Neural crest cell (in vitro differentiated cells): ENCODE measurements around the gene RAB3C. TPM values are rescaled to one million over a fixed set of nuclear protein-coding genes. Genes with fewer than 3 reads are reported as not detected.

Experiments used
- DNase-seq: peaks from one replicate; pipeline ENCODE4 v3.0.0; 2021; ENCODE audit warnings: low read depth, mixed read lengths, low spot score
- H3K27ac Mint-ChIP-seq: one replicate; pipeline ENCODE4 v1.8.0; 2021; ENCODE audit warnings: mild to moderate bottlenecking, mixed read lengths; ENCODE audit not compliant: unreplicated experiment
- H3K27me3 Mint-ChIP-seq: 2 replicates; pipeline ENCODE4 v1.8.0; 2021; ENCODE audit warnings: low read depth, mild to moderate bottlenecking, mixed read lengths
- H3K36me3 Mint-ChIP-seq: 2 replicates; pipeline ENCODE4 v1.8.0; 2021; ENCODE audit warnings: low read depth, mild to moderate bottlenecking, mixed read lengths
- H3K4me1 Mint-ChIP-seq: 2 replicates; pipeline ENCODE4 v1.8.0; 2021; ENCODE audit warnings: mixed read lengths
- H3K4me3 Mint-ChIP-seq: one replicate; pipeline ENCODE4 v1.8.0; 2021; ENCODE audit warnings: mild to moderate bottlenecking, mixed read lengths
- H3K9me3 Mint-ChIP-seq: 2 replicates; pipeline ENCODE4 v1.8.0; 2021; ENCODE audit warnings: mixed read lengths
- total RNA-seq: library from RNA; stranded (reverse); gene quantifications from 2 replicates; pipeline ENCODE4 v1.2.1, GENCODE V29; 2021
- TF ChIP-seq, protein P1 (sequence below): fragments of 200-600 bp; sonication (generic); conservative IDR thresholded peaks from 2 replicates; pipeline ENCODE4 v1.5.0; 2021; ENCODE audit warnings: antibody characterized with exemption, mild to moderate bottlenecking

RAB3C gene
- total RNA-seq, 1 donor from 2014 or later = 13.6 TPM

GRCh38 chr5:58752104-58752503 lies 169.2 kb downstream of the RAB3C start:
- Mint-ChIP-seq H3K36me3 (no peaks in the 10 kb centered on the region), H3K4me1 (peaks cover 8% of the 10 kb centered on the region), H3K27ac (no peak overlapping the region), H3K27me3 (no peaks in the 10 kb centered on the region), H3K9me3 (no peaks in the 10 kb centered on the region), H3K4me3 (no peak overlapping the region)
- no peak for DNase-seq
- TF ChIP-seq, protein P1, sequence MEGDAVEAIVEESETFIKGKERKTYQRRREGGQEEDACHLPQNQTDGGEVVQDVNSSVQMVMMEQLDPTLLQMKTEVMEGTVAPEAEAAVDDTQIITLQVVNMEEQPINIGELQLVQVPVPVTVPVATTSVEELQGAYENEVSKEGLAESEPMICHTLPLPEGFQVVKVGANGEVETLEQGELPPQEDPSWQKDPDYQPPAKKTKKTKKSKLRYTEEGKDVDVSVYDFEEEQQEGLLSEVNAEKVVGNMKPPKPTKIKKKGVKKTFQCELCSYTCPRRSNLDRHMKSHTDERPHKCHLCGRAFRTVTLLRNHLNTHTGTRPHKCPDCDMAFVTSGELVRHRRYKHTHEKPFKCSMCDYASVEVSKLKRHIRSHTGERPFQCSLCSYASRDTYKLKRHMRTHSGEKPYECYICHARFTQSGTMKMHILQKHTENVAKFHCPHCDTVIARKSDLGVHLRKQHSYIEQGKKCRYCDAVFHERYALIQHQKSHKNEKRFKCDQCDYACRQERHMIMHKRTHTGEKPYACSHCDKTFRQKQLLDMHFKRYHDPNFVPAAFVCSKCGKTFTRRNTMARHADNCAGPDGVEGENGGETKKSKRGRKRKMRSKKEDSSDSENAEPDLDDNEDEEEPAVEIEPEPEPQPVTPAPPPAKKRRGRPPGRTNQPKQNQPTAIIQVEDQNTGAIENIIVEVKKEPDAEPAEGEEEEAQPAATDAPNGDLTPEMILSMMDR = no peak

DNA sequence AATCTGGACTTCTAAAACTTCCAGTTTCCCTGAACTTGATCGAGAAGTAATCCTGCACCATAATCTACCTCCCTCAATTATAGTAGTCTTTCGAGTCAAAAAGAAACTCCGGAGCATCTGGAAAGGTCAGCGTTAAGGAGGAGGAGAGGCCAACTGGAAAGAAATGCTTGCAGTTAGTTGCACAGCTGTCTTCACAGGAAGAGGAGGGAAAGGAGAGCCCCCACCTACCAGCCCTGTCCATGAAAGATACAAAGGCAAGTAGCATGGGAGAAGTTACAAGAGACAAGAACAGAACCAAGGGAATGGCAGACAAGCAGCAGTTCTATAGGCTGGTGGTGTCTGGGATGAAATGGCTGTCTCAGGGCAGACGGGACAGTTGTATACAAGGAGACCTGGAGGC lies 170.6 kb downstream of the RAB3C start:
- no peaks in the 10 kb centered on the region for H3K27me3 Mint-ChIP-seq
- H3K27ac Mint-ChIP-seq = no peak overlapping the region
- H3K4me3 Mint-ChIP-seq = no peak overlapping the region
- no peaks in the 10 kb centered on the region for H3K9me3 Mint-ChIP-seq
- DNase-seq = no peak
- no peaks in the 10 kb centered on the region for H3K36me3 Mint-ChIP-seq
- peaks cover 8% of the 10 kb centered on the region for H3K4me1 Mint-ChIP-seq
- TF ChIP-seq, protein P1 = no peak

- no peaks in the 10 kb centered on the region for H3K27me3 Mint-ChIP-seq
- no peak overlapping the region for H3K4me3 Mint-ChIP-seq
- no peak overlapping the region for H3K27ac Mint-ChIP-seq
- H3K36me3 Mint-ChIP-seq = no peaks in the 10 kb centered on the region
- H3K4me1 Mint-ChIP-seq = peaks cover 8% of the 10 kb centered on the region
- TF ChIP-seq, protein P1 = no peak
- DNase-seq = no peak
- no peaks in the 10 kb centered on the region for H3K9me3 Mint-ChIP-seq
Observed at GRCh38 chr5:58754250-58754649, 171.4 kb downstream of the RAB3C start.

- TF ChIP-seq, protein P1 = no peak
- Mint-ChIP-seq H3K27ac (no peak overlapping the region), H3K4me3 (no peak overlapping the region), H3K27me3 (no peaks in the 10 kb centered on the region), H3K9me3 (no peaks in the 10 kb centered on the region), H3K4me1 (peaks cover 8% of the 10 kb centered on the region), H3K36me3 (no peaks in the 10 kb centered on the region)
- DNase-seq = no peak
Observed at GRCh38 chr5:58755397-58755796, 172.5 kb downstream of the RAB3C start.

GRCh38 chr5:58759745-58760144 lies 176.9 kb downstream of the RAB3C start:
- Mint-ChIP-seq H3K4me3 (no peak overlapping the region), H3K9me3 (no peaks in the 10 kb centered on the region), H3K27ac (no peak overlapping the region)

More at GRCh38 chr5:58759745-58760144, 176.9 kb downstream of the RAB3C start:
- no peak for DNase-seq
- H3K4me1 Mint-ChIP-seq = no peaks in the 10 kb centered on the region
- H3K27me3 Mint-ChIP-seq = no peaks in the 10 kb centered on the region
- TF ChIP-seq, protein P1 = no peak
- H3K36me3 Mint-ChIP-seq = no peaks in the 10 kb centered on the region
